Central memory CD8-positive, alpha-beta T cell (primary cell): Measurements from ENCODE around the gene KREMEN2.

ENCODE experiments used
- ATAC-seq: fragments of 150-1000 bp; cut with Tn5 transposase; replicated peaks from 2 replicates; pipeline ENCODE4 v1.10.0; 2022; ENCODE audit warnings: mild to moderate bottlenecking, moderate FRiP score, moderate number of reproducible peaks; ENCODE audit not compliant: poor library complexity, severe bottlenecking; ENCODE audit errors: extremely low read depth
- DNase-seq, 2 donors: peaks; one replicate each; pipeline ENCODE4 v3.0.0; 2021; ENCODE audit warnings: low spot score in 2 of 2
- H3K27ac Mint-ChIP-seq: one replicate; pipeline ENCODE4 v1.8.0; 2022; ENCODE audit warnings: low read depth, mild to moderate bottlenecking, moderate library complexity, mixed read lengths
- H3K27me3 Mint-ChIP-seq: one replicate; pipeline ENCODE4 v1.8.0; 2022; ENCODE audit warnings: mixed read lengths
- H3K36me3 Mint-ChIP-seq: one replicate; pipeline ENCODE4 v1.8.0; 2022; ENCODE audit warnings: mild to moderate bottlenecking, moderate library complexity, mixed read lengths; ENCODE audit not compliant: insufficient read depth
- H3K4me1 Mint-ChIP-seq: one replicate; pipeline ENCODE4 v1.8.0; 2022; ENCODE audit warnings: mixed read lengths
- H3K4me3 Mint-ChIP-seq: one replicate; pipeline ENCODE4 v1.8.0; 2022; ENCODE audit warnings: mild to moderate bottlenecking, moderate library complexity, mixed read lengths
- H3K9me3 Mint-ChIP-seq: one replicate; pipeline ENCODE4 v1.8.0; 2022; ENCODE audit warnings: mixed read lengths

The KREMEN2 gene

DNA sequence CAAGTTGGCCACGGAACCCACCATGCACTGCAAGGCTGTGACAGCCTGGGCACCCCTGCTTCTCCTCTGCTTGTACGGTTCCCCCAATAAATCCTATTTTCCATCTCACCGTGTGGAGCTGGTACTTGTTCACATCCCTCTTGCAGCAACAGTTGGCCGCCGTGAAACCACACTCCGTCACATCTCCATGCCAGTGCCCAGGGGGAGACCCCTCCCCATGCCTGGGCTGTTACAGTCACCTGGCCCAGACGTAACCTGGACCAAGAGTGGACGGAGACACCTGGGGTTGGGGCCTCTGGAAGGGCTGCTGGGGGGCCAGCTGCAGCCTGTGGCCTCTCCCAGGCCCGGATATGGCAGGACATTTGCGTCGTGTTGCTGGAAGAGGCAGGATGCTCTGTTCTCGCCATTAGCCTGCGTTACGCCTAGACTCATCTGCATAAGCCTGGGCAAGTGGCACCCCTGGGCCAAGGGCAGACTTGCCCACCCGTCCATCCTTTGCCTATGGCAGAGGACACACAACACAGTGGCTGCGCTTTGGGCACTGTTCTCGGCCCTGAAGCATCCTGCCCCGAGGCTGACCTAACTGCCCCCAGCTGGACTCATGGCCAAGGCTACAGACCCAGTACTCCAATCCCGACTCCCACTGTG lies 14.2 kb upstream of the KREMEN2 start:
- Mint-ChIP-seq H3K36me3 (peaks cover 1% of the 10 kb centered on the region), H3K4me1 (no peaks in the 10 kb centered on the region), H3K27me3 (peaks cover 15% of the 10 kb centered on the region), H3K4me3 (no peak overlapping the region), H3K27ac (no peak overlapping the region), H3K9me3 (no peaks in the 10 kb centered on the region)
- ATAC-seq = no peak
- no peak for DNase-seq

DNA sequence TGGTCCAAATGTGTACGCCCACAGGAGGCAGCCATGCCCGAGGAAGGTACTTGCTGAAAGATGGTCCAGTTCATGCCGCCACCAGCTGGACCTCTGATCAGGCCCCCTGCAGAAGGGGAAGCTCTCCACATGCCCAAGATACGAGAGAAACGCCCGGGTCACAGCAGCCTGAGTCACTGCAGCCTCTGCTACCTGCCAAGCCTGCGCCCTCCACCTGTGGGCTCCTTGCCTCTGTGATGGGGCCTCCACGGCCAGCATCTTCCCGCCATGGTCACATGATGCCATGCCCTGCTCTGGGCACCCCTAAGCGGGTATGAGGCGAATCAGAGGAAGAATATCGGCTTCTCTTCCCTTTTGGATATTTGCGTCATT lies 13.7 kb upstream of the KREMEN2 start:
- Mint-ChIP-seq H3K27me3 (peaks cover 15% of the 10 kb centered on the region), H3K4me1 (no peaks in the 10 kb centered on the region), H3K4me3 (no peak overlapping the region), H3K9me3 (no peaks in the 10 kb centered on the region), H3K27ac (no peak overlapping the region), H3K36me3 (peaks cover 1% of the 10 kb centered on the region)
- DNase-seq (no peak), ATAC-seq (no peak)

DNA sequence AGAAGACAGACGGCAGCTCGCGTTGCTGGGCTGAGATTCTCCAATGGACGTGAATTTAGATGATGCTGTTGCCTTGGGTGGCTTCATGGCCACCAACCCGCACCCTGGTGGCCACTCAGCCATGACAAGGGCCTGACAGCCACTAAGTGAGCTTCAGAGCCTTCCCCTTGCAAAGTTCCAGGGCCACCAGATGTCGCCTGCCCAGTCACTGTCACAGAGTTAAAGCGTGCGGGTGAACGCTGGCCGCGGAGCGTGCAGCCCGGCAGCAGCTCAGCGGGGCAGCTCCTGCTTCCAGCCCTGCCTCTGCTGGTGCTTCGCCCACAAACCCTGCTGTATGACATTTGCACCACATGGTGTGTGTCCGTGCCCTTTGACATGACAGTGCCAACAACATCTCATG lies 13.3 kb upstream of the KREMEN2 start:
- ATAC-seq (no peak), DNase-seq (no peak)
- Mint-ChIP-seq H3K27me3 (peaks cover 15% of the 10 kb centered on the region), H3K4me3 (no peak overlapping the region), H3K36me3 (peaks cover 1% of the 10 kb centered on the region), H3K27ac (no peak overlapping the region), H3K9me3 (no peaks in the 10 kb centered on the region), H3K4me1 (no peaks in the 10 kb centered on the region)

DNA sequence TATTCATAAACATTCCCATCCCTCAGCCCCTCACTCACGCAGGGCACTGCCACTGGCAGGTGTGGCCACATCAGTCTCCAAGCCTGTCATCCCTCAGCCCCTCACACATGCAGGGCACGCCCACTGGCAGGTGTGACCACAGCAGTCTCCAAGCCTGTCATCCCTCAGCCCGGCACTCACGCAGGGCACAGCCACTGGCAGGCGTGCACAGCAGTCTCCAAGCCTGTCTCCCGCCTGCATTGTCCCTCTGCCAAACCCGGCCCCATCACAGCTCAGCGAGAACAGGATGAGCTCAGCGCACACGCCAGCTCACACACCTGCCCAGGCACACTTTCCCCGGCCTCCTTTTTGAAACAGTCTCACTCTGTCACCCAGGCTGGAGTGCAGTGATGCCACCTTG lies 11.4 kb upstream of the KREMEN2 start:
- ATAC-seq (no peak), DNase-seq (no peak)
- peaks cover 31% of the 10 kb centered on the region for H3K27me3 Mint-ChIP-seq
- no peak overlapping the region for H3K27ac Mint-ChIP-seq
- no peak overlapping the region for H3K4me3 Mint-ChIP-seq
- H3K4me1 Mint-ChIP-seq = no peaks in the 10 kb centered on the region
- no peaks in the 10 kb centered on the region for H3K36me3 Mint-ChIP-seq
- H3K9me3 Mint-ChIP-seq = no peaks in the 10 kb centered on the region

DNA sequence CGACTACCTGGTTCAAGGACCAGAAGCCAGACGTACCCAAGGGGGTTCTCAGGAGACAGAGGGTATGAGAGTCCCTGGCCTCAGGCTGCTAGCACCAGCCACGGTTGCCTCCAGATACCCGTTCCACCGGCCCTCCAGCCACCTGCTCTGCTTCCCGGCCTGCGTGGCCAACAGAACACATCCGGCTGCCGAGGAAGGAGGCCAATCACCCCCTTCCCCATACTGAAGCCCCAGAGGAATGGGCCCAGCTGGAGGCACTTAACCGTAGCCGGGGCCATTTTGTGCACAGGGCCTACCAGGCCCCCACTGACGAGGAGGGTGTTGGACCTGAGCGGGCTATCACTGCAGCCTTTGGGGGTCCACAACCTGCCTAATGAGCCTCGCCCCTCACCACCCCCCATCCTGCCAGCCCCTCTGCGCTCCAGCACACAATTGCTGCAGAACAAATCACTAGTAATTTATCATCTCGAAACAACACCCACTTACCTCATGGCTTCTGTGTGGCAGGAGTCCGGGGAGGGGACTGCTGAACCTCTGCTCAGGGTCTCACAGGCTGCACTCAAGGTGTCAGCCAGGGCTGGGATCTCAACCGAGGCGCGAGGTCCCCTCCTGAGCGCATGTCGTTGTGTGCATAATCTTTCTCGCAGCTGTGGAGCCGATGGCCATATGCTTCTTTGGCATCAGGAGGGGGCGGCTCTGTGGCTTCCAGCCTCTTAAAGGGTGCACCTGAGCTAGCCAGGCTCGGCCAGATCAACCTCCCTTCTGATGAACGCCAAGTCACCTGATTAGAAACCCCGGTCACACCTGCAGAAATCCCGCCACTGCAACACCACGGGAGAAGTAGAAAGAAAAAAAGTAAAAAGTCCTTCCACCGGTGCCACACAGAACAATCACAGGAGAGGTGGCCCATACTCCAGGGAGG lies 10.1 kb upstream of the KREMEN2 start:
- no peak for ATAC-seq
- no peak for DNase-seq
- H3K27ac Mint-ChIP-seq = no peak overlapping the region
- no peaks in the 10 kb centered on the region for H3K4me1 Mint-ChIP-seq
- peaks cover 35% of the 10 kb centered on the region for H3K27me3 Mint-ChIP-seq
- H3K36me3 Mint-ChIP-seq = no peaks in the 10 kb centered on the region
- no peaks in the 10 kb centered on the region for H3K9me3 Mint-ChIP-seq
- H3K4me3 Mint-ChIP-seq = no peak overlapping the region

DNA sequence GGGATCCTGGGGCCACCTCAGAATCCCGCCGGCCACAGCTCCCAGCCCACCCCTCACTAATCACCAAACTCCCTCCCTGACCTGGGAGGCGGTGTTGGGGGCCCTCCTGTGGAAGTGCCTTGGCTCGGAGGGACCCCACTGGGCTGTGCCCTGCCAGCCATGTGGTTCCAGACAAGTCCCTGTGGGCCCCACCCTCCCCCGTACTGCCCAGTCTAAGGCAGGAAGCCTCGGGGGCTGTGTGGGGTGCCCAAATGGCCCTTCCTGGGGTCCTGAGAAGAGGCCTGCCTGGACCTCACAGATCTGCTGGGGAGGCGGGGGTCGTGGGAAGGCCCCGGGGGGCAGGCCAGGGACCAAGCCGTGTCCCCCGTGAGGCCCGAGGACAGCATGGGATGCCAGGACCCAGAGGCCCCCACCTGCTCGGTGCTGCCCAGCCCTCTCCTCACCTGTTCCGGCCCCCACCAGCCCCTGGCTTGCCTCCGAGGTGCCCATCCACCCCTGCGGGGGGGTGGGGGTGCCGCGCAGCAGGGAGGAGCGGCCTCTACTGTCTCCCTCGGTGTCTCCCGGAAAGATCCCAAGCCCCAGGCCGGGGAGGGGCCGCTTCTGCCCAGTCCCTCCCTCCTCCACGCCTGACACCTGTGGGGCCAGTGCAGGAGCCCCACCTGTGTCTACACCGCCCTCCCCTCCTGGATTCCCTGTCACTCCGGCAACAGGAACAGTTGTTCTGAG lies 9.3 kb upstream of the KREMEN2 start:
- no peaks in the 10 kb centered on the region for H3K36me3 Mint-ChIP-seq
- H3K4me3 Mint-ChIP-seq = no peak overlapping the region
- DNase-seq (no peak), ATAC-seq (no peak)
- H3K27me3 Mint-ChIP-seq = peaks cover 43% of the 10 kb centered on the region
- H3K9me3 Mint-ChIP-seq = no peaks in the 10 kb centered on the region
- no peak overlapping the region for H3K27ac Mint-ChIP-seq
- H3K4me1 Mint-ChIP-seq = no peaks in the 10 kb centered on the region

DNA sequence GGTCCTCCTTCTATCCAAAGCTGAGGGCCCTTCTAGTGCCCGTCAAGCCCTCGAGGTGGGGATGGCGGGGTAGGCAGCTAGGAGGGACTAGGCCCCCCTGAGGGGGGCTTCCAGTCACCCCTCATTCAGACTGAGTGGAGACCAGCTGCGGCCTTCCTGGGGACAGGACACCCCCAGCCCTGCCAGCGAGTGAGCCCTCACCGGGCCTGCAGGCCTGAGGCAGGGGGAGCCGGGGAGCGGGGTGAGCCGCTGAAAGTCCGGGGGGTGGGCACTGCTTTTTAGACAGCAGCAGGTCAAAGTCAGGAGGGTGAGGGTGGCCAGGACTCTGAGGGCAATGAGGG lies 8.7 kb upstream of the KREMEN2 start:
- Mint-ChIP-seq H3K27ac (no peak overlapping the region), H3K4me1 (no peaks in the 10 kb centered on the region), H3K27me3 (peaks cover 49% of the 10 kb centered on the region), H3K36me3 (peaks cover 2% of the 10 kb centered on the region), H3K4me3 (no peak overlapping the region), H3K9me3 (no peaks in the 10 kb centered on the region)
- DNase-seq (no peak), ATAC-seq (no peak)

DNA sequence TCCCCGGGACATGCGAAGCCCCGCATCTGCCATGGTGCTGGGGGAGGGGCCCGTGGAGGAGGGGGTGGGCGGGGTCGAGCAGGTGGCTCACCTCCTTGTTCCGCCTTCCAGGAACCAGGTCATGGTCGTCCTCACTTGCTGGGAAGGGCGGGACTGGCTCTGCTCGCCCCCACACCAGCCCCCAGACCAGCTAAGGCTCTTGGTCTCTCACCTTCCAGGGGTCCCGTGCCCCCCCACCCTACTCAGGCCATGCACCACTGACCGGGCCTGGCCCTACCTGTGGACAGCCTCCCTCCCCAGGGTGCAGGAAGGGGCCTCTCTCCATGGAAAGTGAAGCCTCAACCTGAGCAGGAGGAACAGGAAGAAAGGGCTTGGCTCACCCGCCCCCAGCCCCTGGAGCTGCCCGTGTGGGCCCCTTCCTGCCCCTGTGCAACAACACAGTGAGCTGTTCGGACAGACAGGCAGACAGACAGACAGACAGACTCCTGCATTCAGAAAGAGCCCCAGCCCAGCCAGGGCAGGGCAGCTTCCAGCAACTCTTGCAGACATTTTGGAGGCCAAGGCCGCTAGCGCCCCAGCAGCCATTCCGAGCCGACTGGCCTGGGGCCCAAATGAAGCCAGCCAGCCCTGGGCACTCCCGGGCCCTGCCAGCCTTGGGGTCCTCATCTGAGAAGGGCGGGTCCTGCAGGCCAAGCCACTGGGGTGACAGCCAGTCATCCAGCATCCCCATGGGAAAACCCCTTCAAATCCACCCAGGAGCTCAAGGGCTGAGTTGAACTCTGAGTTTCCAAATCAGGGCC lies 8.1 kb upstream of the KREMEN2 start:
- H3K9me3 Mint-ChIP-seq = no peaks in the 10 kb centered on the region
- DNase-seq (no peak), ATAC-seq (no peak)
- H3K27ac Mint-ChIP-seq = no peak overlapping the region
- peaks cover 2% of the 10 kb centered on the region for H3K36me3 Mint-ChIP-seq
- no peaks in the 10 kb centered on the region for H3K4me1 Mint-ChIP-seq
- H3K27me3 Mint-ChIP-seq = peaks cover 49% of the 10 kb centered on the region
- H3K4me3 Mint-ChIP-seq = no peak overlapping the region

DNA sequence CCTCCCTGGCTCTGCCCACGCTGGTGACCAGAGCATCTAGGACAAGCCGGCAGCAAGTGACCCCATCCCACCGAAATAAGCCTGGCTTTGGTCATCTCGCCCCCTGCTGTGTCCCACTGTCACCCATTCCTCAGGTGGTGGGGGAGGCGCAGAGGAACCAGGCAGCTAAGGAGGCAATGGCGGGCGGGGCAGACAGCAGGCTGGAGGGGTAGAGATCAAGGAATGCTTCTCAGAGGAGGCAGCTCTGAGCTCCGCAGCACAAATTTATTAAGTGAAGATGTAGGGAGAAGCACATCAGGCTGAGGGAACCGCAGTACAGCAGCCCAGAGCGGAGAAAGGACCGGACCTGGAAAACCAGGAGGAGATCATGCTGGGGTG lies 7.5 kb upstream of the KREMEN2 start:
- Mint-ChIP-seq H3K9me3 (no peaks in the 10 kb centered on the region), H3K4me3 (no peak overlapping the region), H3K4me1 (peaks cover 1% of the 10 kb centered on the region), H3K27me3 (peaks cover 53% of the 10 kb centered on the region), H3K27ac (no peak overlapping the region), H3K36me3 (peaks cover 2% of the 10 kb centered on the region)
- ATAC-seq (no peak), DNase-seq (no peak)

DNA sequence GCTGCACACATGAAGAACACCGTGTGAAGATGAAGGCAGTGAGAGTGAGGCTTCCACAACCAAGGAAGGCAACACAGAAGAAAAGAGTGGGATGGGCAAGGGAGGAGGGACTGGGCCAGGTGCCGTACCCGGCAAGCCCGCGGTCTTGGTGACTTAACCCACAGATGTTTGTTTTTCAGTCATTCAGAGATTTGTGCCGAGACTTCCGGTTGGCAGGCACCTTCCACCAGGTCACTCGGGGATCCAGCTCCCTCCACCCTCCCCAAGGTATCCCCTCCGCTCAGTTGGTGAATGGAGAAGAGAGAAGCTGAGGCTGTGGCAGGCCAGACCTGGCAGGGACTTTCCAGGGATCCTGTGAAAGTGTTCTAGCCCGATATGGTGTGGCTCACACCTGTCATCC lies 4.9 kb upstream of the KREMEN2 start:
- DNase-seq (no peak), ATAC-seq (no peak)
- Mint-ChIP-seq H3K9me3 (no peaks in the 10 kb centered on the region), H3K4me1 (peaks cover 14% of the 10 kb centered on the region), H3K27ac (no peak overlapping the region), H3K36me3 (peaks cover 3% of the 10 kb centered on the region), H3K4me3 (no peak overlapping the region), H3K27me3 (peaks cover 58% of the 10 kb centered on the region)

DNA sequence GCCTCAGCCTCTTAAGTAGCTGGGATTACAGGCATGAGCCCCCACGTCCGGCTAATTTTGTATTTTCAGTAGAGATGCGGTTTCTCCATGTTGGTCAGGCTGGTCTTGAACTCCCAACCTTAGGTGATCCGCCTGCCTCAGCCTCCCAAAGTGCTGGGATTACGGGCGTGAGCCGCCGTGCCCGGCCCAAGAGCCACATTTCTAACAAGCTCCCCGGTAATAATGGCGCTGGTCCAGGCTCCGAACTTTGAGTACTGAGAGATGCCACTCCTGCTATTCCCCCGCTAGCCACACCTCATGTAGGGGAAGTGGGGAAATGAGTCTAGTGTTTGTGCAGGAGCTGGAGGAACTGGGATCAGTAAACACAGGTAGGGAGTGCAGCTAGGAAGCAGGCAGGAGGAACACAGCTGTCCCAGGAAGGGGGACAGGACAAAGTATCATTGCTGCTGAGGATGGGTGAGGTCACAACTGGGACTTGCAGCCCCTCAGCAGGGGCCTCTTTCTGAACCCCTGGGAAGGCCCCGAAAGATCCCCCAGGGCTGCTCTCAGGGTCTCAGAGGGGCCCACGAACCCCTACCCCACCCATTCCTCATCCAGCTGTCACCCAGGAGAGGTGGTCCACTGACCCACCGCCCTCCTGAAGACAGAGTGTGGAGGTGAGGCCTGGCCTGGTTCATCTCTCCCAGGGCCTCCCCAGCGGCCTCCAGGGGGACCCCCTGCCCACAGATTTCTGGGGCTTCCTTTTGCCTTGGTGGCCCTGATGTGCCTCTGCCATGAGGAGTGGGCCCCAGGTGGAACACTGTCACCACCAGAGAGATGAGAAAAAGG lies 3.7 kb upstream of the KREMEN2 start:
- Mint-ChIP-seq H3K36me3 (peaks cover 6% of the 10 kb centered on the region), H3K4me1 (peaks cover 16% of the 10 kb centered on the region), H3K9me3 (no peaks in the 10 kb centered on the region), H3K27ac (no peak overlapping the region), H3K4me3 (no peak overlapping the region), H3K27me3 (peaks cover 58% of the 10 kb centered on the region)
- ATAC-seq = no peak
- no peak for DNase-seq
